GM23338 (cell line): ENCODE measurements around the gene DLX3. TPM values are rescaled to one million over a fixed set of nuclear protein-coding genes. Genes with fewer than 3 reads are reported as not detected.

Experiments
- ATAC-seq: fragments of 200-7000 bp; cut with Tn5 transposase; 3 replicates; pipeline ENCODE4 v1.9.1; 2020
- DNase-seq: peaks from one replicate; pipeline ENCODE4 v3.0.0-alpha.2; 2015; ENCODE audit warnings: low spot score
- H2AFZ ChIP-seq: fragments of 200-600 bp; sonication (generic); 2 replicates; pipeline ENCODE4 v1.8.0; 2016; ENCODE audit warnings: antibody characterized with exemption, mild to moderate bottlenecking, moderate library complexity
- H3F3A ChIP-seq: fragments of 200-600 bp; sonication (generic); replicated peaks from 2 replicates; pipeline ENCODE4 v1.8.0; 2017; ENCODE audit warnings: antibody characterized with exemption, mixed run types, low read depth
- H3K27ac ChIP-seq: fragments of 200-600 bp; sonication (generic); 2 replicates; pipeline ENCODE4 v1.6.1; 2016; ENCODE audit warnings: low read depth
- H3K27me3 ChIP-seq: fragments of 200-600 bp; sonication (generic); 2 replicates; pipeline ENCODE4 v1.8.0; 2016; ENCODE audit warnings: mild to moderate bottlenecking, mixed run types, moderate library complexity; ENCODE audit not compliant: insufficient read depth
- H3K36me3 ChIP-seq: fragments of 200-600 bp; sonication (generic); 2 replicates; pipeline ENCODE4 v1.8.0; 2016; ENCODE audit warnings: mild to moderate bottlenecking; ENCODE audit not compliant: insufficient read depth
- H3K4me1 ChIP-seq: fragments of 200-600 bp; sonication (generic); 2 replicates; pipeline ENCODE4 v1.8.0; 2016; ENCODE audit warnings: mild to moderate bottlenecking, moderate library complexity; ENCODE audit not compliant: insufficient read depth
- H3K4me2 ChIP-seq: fragments of 200-600 bp; sonication (generic); 2 replicates; pipeline ENCODE4 v1.7.1; 2017; ENCODE audit warnings: mixed run types
- H3K4me3 ChIP-seq: fragments of 200-600 bp; sonication (generic); 2 replicates; pipeline ENCODE4 v1.6.1; 2016; ENCODE audit warnings: mixed run types
- H3K79me2 ChIP-seq: fragments of 200-600 bp; sonication (generic); replicated peaks from 2 replicates; pipeline ENCODE4 v1.8.0; 2017; ENCODE audit warnings: mild to moderate bottlenecking; ENCODE audit not compliant: insufficient read depth
- H3K9me2 ChIP-seq: fragments of 200-600 bp; sonication (generic); 2 replicates; pipeline ENCODE4 v1.8.0; 2017; ENCODE audit not compliant: insufficient read depth
- H4K20me1 ChIP-seq: fragments of 200-600 bp; sonication (generic); replicated peaks from 2 replicates; pipeline ENCODE4 v1.8.0; 2017; ENCODE audit warnings: mild to moderate bottlenecking; ENCODE audit not compliant: insufficient read depth
- H3K27ac Mint-ChIP-seq: 2 replicates; pipeline ENCODE4 v1.8.0; 2020; ENCODE audit warnings: inconsistent platforms, mild to moderate bottlenecking, moderate library complexity, mixed read lengths
- H3K27me3 Mint-ChIP-seq: 3 replicates; pipeline ENCODE4 v1.8.0; 2022; ENCODE audit warnings: low read depth, mild to moderate bottlenecking, moderate library complexity, mixed read lengths, inconsistent platforms; ENCODE audit not compliant: insufficient read depth, poor library complexity
- H3K36me3 Mint-ChIP-seq: 3 replicates; pipeline ENCODE4 v1.8.0; 2021; ENCODE audit warnings: low read depth, mild to moderate bottlenecking, inconsistent platforms, moderate library complexity, mixed read lengths
- H3K4me1 Mint-ChIP-seq: 3 replicates; pipeline ENCODE4 v1.8.0; 2020; ENCODE audit warnings: mild to moderate bottlenecking, inconsistent platforms, mixed read lengths
- H3K4me3 Mint-ChIP-seq: 3 replicates; pipeline ENCODE4 v1.8.0; 2021; ENCODE audit warnings: moderate library complexity, mild to moderate bottlenecking, inconsistent platforms, mixed read lengths
- H3K9me3 Mint-ChIP-seq: 3 replicates; pipeline ENCODE4 v1.8.0; 2020; ENCODE audit warnings: moderate library complexity, mild to moderate bottlenecking, inconsistent platforms, mixed read lengths
- ETS1 ChIP-seq: IDR thresholded peaks from 2 replicates; pipeline ENCODE4 v1.6.1; 2016; ENCODE audit warnings: antibody characterized with exemption
- EZH2 ChIP-seq: fragments of 200-600 bp; sonication (generic); IDR thresholded peaks from one replicate; pipeline ENCODE4 v1.8.0; 2017; ENCODE audit warnings: antibody characterized with exemption, mild to moderate bottlenecking, low read depth; ENCODE audit not compliant: unreplicated experiment
- EZH2phosphoT487 ChIP-seq: fragments of 200-600 bp; sonication (generic); IDR thresholded peaks from one replicate; pipeline ENCODE4 v1.8.1; 2018; ENCODE audit warnings: antibody characterized with exemption; ENCODE audit not compliant: unreplicated experiment
- NANOG ChIP-seq: IDR thresholded peaks from 2 replicates; pipeline ENCODE4 v1.6.1; 2016; ENCODE audit warnings: antibody characterized with exemption, borderline replicate concordance
- REST ChIP-seq: IDR thresholded peaks from one replicate; pipeline ENCODE4 v1.6.1; 2018; ENCODE audit warnings: antibody characterized with exemption; ENCODE audit not compliant: unreplicated experiment
- STAT1 ChIP-seq: IDR thresholded peaks from one replicate; pipeline ENCODE4 v1.6.1; 2016; ENCODE audit warnings: antibody characterized with exemption; ENCODE audit not compliant: unreplicated experiment
- ZNF114 ChIP-seq: fragments of 250-450 bp; sonication (Bioruptor Pico); IDR thresholded peaks from 2 replicates; pipeline ENCODE4 v1.5.0; 2020; ENCODE audit warnings: mild to moderate bottlenecking, moderate library complexity
- polyA plus RNA-seq: library from polyadenylated mRNA; unstranded; fragments of >200 nt; fragmentation: Nextera tagmentation; extraction: Ambion mirVana; gene quantifications from 2 replicates; pipeline ENCODE4 v1.2.1, GENCODE V29; 2016
- total RNA-seq: library from RNA; depleted of rRNA; stranded (reverse); fragments of >200 nt; shearing (Covaris generic); gene quantifications from 2 replicates; pipeline ENCODE4 v1.2.3, GENCODE V29; 2014

DLX3 gene
- total and polyA plus RNA-seq, 2 experiments from 2014 or later, result 0.14 to 0.27 TPM

GRCh38 chr17:49973271-49973615, 21.8 kb downstream of the DLX3 start:
- no peaks in the 10 kb centered on the region for H3K9me2 ChIP-seq
- peak overlapping the region; percentile 47 for H3K4me3 ChIP-seq
- H2AFZ ChIP-seq, result no peak overlapping the region
- H3K4me3 Mint-ChIP-seq, result peak overlapping the region; percentile 47
- TF ChIP-seq ZNF114 (CRISPR knock-in tag) (no peak), EZH2 (peak; percentile 80)
- peaks cover 40% of the 10 kb centered on the region for H3K4me1 ChIP-seq
- peaks cover 95% of the 10 kb centered on the region for H3K27me3 Mint-ChIP-seq
- H3K4me2 ChIP-seq, result peak overlapping the region; percentile 75; the same call in 1 of the 2 replicates
- H3K4me1 Mint-ChIP-seq, result peaks cover 57% of the 10 kb centered on the region
- no peak for DNase-seq
- no peaks in the 10 kb centered on the region for H3K79me2 ChIP-seq
- H3K27me3 ChIP-seq, result peaks cover 99% of the 10 kb centered on the region
- H3F3A ChIP-seq, result 0 out of 2 replicates have a peak, but pooled peaks cover 2% of the 10 kb centered on the region
- no peak overlapping the region for H3K27ac Mint-ChIP-seq
- ATAC-seq, result no peak
- peaks cover 14% of the 10 kb centered on the region; the same call in 1 of the 2 replicates for H4K20me1 ChIP-seq
- no peak overlapping the region for H3K27ac ChIP-seq
- no peaks in the 10 kb centered on the region for H3K9me3 Mint-ChIP-seq
- no peaks in the 10 kb centered on the region for H3K36me3 ChIP-seq
- no peaks in the 10 kb centered on the region; the same call in 2 of the 3 replicates for H3K36me3 Mint-ChIP-seq

GRCh38 chr17:49972486-49973270, 22.3 kb downstream of the DLX3 start:
- Mint-ChIP-seq H3K27me3 (peaks cover 97% of the 10 kb centered on the region), H3K36me3 (no peaks in the 10 kb centered on the region; the same call in 2 of the 3 replicates), H3K4me3 (peak overlapping the region; percentile 47), H3K27ac (no peak overlapping the region), H3K9me3 (no peaks in the 10 kb centered on the region), H3K4me1 (peaks cover 51% of the 10 kb centered on the region)
- Histone ChIP-seq H3K27me3 (peaks cover 99% of the 10 kb centered on the region), H2AFZ (peak overlapping the region; percentile 63; the same call in 1 of the 2 replicates), H3F3A (peaks cover 3% of the 10 kb centered on the region; the same call in 1 of the 2 replicates), H4K20me1 (peaks cover 16% of the 10 kb centered on the region), H3K36me3 (no peaks in the 10 kb centered on the region), H3K4me3 (peak overlapping the region; percentile 47), H3K9me2 (no peaks in the 10 kb centered on the region), H3K79me2 (no peaks in the 10 kb centered on the region), H3K27ac (no peak overlapping the region), H3K4me1 (peaks cover 40% of the 10 kb centered on the region), H3K4me2 (peak overlapping the region; percentile 75)
- TF ChIP-seq REST (no peak), EZH2 (peak; percentile 97), NANOG (no peak), STAT1 (no peak), EZH2phosphoT487 (peak; percentile 20), ETS1 (no peak)
- DNase-seq (peak; percentile 67), ATAC-seq (peak; percentile 20)
